ENCODE data around the gene NKX2-4.

NKX2-4 gene

GRCh38 chr20:21397341-21398108, at the start of gene NKX2-4:
Gene NKX2-4, minus strand, starts transcription at chr20:21397526. Its CDS starts 127 bp downstream, at chr20:21397399.
- no peak within 1 kb of the TSS for H3K4me3 ChIP-seq (ENCODE audit: control insufficient read depth, low read depth, low read length)
- DNase-seq (ENCODE audit: low read depth) = no peak
- TF ChIP-seq CTCF (IDR thresholded peaks at IDR 0.05; ENCODE audit: control insufficient read depth, insufficient read depth, low read depth, low read length, missing control alignments) = no peak

GRCh38 chr20:21437816-21438215, 40.5 kb upstream of the NKX2-4 start:
- H3K4me3 ChIP-seq (ENCODE audit: control insufficient read depth, low read depth, low read length) = no peak overlapping the region
- no peak for DNase-seq (ENCODE audit: low read depth)
- TF ChIP-seq CTCF (IDR thresholded peaks at IDR 0.05; ENCODE audit: control insufficient read depth, insufficient read depth, low read depth, low read length, missing control alignments) = no peak

GRCh38 chr20:21437248-21437647, 39.9 kb upstream of the NKX2-4 start:
- no peak overlapping the region for H3K4me3 ChIP-seq (ENCODE audit: control insufficient read depth, low read depth, low read length)
- no peak for DNase-seq (ENCODE audit: low read depth)
- TF ChIP-seq CTCF (IDR thresholded peaks at IDR 0.05; ENCODE audit: control insufficient read depth, insufficient read depth, low read depth, low read length, missing control alignments) = no peak

- peak; percentile 71 for DNase-seq (ENCODE audit: low read depth)
Measured at GRCh38 chr20:21436205-21436604, 38.9 kb upstream of the NKX2-4 start.

GRCh38 chr20:21435576-21435975, 38.2 kb upstream of the NKX2-4 start:
- no peak for DNase-seq (ENCODE audit: low read depth)
- no peak for TF ChIP-seq CTCF (IDR thresholded peaks at IDR 0.05; ENCODE audit: control insufficient read depth, insufficient read depth, low read depth, low read length, missing control alignments)
- H3K4me3 ChIP-seq (ENCODE audit: control insufficient read depth, low read depth, low read length) = no peak overlapping the region

More at GRCh38 chr20:21436205-21436604, 38.9 kb upstream of the NKX2-4 start:
- no peak for TF ChIP-seq CTCF (IDR thresholded peaks at IDR 0.05; ENCODE audit: control insufficient read depth, insufficient read depth, low read depth, low read length, missing control alignments)
- no peak overlapping the region for H3K4me3 ChIP-seq (ENCODE audit: control insufficient read depth, low read depth, low read length)

- no peak overlapping the region for H3K4me3 ChIP-seq (ENCODE audit: control insufficient read depth, low read depth, low read length)
- no peak for DNase-seq (ENCODE audit: low read depth)
- TF ChIP-seq CTCF (IDR thresholded peaks at IDR 0.05; ENCODE audit: control insufficient read depth, insufficient read depth, low read depth, low read length, missing control alignments) = no peak
Measured at GRCh38 chr20:21433329-21433890, 36.1 kb upstream of the NKX2-4 start.
